ENCODE results near the gene TBCD.
"Not testable (repeated sequence)": the region's sequence is repeated elsewhere in the genome, so short reads cannot be mapped to it uniquely, and the experiment has no call there.

Gene TBCD

DNA sequence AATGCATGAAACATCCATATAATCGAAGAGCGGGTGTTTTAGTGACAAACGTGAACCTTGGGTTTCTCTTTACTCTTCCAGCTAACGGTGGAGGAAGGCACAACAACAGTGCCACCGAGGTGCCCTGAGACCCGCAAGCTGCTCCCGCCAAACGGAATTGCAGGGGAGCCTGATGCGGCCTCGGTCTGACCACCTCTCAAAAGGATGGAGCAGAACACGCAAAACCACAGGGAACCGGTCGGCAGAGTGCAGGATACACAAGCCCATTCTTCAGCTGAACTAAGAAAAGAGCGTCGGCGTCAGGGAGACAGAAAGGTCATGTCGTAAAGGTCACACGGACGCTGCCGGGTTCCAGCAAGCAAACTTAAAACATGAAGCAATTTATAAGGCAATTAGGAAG, 197.5 kb downstream of the TBCD start:
- in situ Hi-C loops (cut with HindIII; ENCODE audit: low sequenced_read_pairs), result no loop called here

DNA sequence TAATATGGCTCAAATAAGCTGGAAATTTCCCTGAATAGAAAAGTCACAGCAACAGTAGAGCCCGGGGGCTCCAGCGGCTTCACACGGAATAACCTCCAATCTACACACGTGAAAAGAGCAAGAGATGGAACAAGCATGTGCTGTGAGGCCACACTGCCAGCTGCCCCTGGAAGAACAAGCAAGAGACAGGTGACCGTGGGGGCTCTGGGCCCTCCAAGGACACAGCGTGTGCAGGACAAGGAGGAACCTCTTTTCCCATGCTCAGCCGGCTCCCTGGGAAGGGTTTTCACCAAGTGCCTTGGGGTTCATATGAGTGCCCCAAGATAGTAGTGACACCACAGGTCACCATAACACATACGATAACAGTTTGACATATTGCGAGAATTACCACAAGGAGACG, 198.1 kb downstream of the TBCD start:
- in situ Hi-C loops (cut with HindIII; ENCODE audit: low sequenced_read_pairs), result no loop called here

- in situ Hi-C loops (cut with HindIII; ENCODE audit: low sequenced_read_pairs), result no loop called here
Observed at GRCh38 chr17:82950525-82951102, 198.7 kb downstream of the TBCD start.

DNA sequence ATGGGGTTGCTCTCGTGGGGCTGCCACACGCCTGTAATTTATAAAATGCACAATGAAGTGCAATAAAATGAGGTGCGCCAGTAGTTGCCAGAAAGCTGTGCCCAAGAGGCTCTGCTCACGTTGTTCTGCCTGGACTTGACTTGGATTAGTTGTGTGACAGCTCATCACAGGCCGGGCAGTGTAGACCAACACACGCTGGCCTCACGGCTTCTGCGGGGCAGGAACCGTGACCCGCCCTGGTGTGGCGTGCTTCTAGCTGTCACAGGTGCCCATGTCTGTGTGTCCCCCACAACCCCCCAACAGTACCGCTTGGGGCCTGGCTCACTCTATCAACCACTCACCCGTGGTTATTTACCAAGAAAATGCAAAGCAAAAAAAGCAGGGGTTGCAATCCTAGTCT, 200.2 kb downstream of the TBCD start:
- in situ Hi-C loops (cut with HindIII; ENCODE audit: low sequenced_read_pairs), result no loop called here

DNA sequence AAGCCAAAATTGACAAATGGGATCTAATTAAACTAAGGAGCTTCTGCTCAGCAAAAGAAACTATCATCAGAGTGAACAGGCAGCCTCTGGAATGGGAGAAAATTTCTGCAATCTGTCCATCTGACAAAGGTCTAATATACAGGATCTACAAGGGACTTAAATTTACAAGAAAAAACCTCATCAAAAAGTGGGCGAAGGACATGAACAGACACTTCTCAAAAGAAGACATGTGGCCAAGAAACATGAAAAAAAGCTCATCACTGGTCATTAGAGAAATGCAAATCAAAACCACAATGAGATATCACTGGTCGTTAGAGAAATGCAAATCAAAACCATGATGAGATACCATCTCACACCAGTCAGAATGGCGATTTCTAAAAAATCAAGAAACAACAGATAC, 203.2 kb downstream of the TBCD start:
- in situ Hi-C loops (cut with HindIII; ENCODE audit: low sequenced_read_pairs), result not testable (repeated sequence)

DNA sequence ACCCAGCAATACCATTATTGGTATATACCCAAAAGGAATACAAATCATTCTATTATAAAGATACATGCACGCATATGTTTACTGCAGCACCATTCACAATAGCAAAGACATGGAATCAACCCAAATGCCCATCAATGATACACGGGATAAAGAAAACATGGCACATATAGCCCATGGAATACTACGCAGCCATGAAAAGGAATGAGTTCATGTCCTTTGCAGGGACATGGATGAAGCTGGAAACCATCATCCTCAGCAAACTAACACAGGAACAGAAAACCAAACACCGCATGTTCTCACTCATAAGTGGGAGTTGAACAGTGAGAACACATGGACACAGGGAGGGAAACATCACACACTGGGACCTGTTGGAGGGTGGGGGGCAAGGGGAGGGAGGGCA, 203.8 kb downstream of the TBCD start:
- in situ Hi-C loops (cut with HindIII; ENCODE audit: low sequenced_read_pairs), result not testable (repeated sequence)

DNA sequence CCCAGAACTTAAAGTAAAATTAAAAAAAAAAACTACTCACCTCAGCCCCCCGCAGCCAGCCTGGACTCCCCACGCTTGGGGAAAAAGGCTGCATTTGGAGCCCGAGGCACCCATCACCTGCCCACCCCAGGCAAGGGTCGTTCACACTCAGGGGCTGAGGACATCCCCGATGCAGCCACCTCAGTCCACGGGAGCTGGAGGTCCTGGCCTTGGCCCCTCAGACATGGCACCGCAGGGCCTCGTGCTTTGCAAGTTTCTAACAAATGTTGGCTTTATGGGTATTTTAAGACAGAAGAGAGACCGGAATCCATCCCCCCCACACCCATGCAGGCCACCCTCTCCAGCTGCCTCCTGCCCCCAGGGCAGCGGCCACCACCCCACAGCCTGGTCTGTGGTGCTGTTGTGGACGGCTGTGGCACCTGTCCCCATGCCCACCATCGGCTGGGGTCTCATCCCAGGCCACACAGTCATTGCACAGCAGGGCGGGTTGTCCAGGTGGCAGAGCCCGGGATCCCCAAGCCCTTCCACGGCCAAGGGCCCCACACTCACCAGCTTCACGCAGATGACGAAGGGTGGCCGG, 204.4 kb downstream of the TBCD start:
- in situ Hi-C loops (cut with HindIII; ENCODE audit: low sequenced_read_pairs), result no loop called here

DNA sequence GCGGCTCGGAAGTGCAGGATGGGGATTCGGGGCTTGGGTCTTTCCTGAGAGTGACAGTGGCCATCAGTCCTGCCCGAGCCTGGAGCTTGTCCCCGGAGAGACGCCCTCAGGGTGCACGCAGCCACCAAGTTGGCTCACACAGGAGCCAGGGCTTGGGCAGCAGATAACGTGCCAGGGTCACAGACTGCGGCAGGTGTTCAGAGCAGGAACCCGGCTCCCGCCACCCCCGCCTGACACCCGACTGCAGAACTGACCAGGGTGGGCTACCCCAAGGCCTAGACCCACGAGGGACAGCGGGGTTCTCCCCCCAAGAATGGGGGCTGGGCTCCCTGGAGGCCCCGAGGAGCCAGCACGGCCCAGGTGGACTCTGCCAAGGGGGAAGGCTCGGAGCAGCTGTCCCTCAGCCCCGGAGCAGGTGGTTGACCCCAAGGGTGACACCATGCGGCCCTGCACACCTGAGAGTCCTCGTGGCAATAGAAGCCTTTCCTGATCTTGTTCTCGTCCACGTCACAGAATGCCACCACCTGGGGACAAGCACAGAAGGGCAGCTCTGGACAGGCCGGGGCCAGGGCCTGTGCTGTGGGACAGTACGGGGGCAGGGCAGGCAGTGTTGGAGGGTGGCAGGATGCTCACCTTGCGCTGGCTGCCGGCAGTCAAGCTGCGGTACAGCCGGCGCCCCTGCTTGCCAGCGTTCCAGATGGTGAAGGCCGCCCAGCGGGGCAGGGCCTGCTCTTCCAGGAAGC, 205.0 kb downstream of the TBCD start:
- in situ Hi-C loops (cut with HindIII; ENCODE audit: low sequenced_read_pairs), result no loop called here

DNA sequence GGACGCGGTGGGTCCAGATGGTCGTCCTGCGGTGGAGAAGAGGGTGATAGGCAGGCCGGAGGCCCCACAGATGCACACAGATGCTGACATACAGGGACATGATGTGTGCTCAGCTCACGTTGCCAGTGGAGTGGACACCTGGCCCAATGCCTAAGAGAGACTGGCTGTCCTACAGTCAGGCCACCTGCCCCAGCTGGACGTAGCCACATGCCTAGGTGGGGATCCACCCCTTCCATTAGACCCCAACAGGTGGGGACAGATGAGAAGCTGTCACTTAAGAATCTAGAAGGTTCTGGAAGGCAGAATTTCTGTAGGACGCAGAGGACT, 205.6 kb downstream of the TBCD start:
- in situ Hi-C loops (cut with HindIII; ENCODE audit: low sequenced_read_pairs), result no loop called here

- in situ Hi-C loops (cut with HindIII; ENCODE audit: low sequenced_read_pairs), result no loop called here
Observed at GRCh38 chr17:82957961-82958561, 206.2 kb downstream of the TBCD start.

DNA sequence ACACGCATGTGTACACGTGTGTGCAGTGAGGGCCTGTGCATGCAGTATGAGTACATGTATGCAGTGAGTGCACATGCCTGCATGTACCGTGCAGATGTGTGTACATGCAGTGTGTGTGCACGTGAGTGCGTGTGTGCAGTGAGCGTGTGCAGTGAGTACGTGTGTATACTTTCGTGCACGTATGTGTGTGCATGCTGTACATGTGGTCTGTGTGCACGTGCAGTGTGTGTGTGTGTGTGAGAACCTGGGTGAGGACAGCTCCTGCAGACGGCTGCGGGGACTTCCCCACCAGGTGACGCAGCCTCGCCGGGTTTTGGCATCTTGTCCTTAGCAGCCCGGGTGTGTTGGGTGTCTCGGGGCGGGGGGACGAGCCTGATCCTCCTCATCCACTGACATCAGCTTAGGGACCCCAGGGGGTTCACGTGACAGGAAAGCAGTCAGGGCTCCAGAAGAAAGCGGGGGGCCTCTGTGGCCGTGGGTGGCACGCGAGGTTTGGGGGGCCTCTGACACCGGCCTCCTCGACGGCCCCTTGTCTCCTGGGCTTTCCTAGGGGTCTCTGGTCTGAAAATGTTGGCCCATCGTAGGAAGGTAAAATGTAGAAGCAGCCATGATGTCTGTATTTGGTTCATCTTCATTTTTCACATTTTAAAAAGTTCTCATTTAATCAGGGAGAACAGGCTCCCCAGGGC, 207.5 kb downstream of the TBCD start:
- in situ Hi-C loops (cut with HindIII; ENCODE audit: low sequenced_read_pairs), result no loop called here

DNA sequence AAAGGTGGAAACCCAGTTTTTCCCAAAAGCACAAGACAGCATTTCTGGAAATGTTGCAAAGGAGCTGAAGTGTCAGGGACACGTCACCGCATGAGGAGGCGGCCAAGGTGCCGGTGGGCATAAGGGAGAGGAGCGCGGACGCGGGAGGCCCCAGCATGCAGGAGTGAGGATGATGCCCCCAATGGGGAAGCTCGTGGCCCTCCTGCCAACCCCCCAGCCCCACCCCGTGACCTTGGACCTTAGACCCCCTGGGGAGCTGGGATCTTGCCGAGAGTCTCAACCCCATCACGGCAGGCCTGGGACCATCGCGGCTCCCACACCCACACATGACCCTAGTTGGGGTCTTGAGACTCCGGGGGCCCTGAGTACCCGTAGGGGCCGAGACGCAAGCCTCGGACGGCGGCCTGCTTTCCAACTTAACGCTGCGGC, 208.1 kb downstream of the TBCD start:
- in situ Hi-C loops (cut with HindIII; ENCODE audit: low sequenced_read_pairs), result no loop called here

DNA sequence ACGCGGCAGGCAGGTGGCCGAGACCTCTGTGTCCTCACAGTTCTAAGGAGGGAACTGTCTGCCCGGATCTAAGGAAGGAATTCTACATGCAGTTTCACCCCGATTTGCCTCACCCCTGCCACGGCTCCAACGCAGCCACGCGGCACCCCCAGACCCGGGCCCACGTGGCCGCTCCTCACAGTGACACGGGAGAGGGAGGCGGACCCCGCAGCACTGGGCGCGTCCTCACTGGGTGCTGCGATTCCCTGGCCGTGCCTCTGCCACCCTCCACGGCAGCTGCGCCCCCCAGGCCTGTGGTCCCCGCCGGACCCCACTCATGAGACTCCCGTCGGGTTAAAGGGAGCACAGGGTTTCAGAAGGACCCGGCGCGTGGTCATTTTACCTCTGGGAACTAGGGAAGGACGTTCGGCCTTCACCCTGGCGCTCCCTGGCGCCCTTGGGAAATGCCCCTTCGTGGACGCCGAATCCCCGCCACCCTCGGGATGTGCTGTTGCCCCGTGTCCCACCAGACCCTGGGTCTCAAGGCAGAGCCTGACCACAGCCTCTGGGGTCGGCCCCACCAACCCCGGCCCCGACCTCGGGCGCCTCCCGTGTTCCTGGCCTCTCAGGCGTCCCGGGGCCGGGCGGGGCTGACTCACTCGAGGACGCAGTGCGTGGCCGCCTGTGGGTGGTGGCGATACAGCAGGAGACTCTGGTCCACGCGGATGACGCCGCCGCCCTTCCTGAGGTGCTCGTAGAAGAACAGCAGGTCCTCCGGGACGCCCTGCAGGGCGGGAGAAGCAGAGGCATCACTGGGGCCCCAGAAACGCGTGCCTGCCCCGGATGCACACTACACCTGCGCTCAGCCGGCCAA, 208.8 kb downstream of the TBCD start:
- in situ Hi-C loops (cut with HindIII; ENCODE audit: low sequenced_read_pairs), result no loop called here

GRCh38 chr17:82961366-82962162, 209.7 kb downstream of the TBCD start:
- in situ Hi-C loops (cut with HindIII; ENCODE audit: low sequenced_read_pairs), result no loop called here

DNA sequence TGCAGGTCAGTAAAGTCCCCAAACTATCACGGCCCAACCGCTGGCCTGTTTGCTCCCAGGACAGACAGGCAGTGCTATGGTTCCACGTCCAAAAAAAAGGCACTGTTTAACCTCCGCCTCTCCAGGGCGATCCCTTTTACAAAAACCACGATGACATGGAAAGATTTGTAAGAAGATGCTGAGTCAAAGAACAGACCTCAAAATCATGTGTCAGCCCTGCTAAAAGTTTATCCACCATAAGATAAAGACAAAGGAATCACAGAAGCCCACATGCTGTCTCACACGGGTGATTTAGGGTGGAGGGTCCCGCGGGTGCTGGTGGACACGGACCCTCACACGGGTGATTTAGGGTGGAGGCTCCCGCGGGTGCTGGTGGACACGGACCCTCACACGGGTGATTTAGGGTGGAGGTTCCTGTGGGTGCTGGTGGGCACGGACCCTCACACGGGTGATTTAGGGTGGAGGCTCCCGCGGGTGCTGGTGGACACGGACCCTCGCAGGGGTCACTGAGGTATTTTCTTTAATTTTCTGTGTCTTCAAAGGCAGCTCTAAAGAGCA, 210.4 kb downstream of the TBCD start:
- in situ Hi-C loops (cut with HindIII; ENCODE audit: low sequenced_read_pairs), result no loop called here

GRCh38 chr17:82963104-82963950, 211.5 kb downstream of the TBCD start:
- in situ Hi-C loops (cut with HindIII; ENCODE audit: low sequenced_read_pairs), result no loop called here

GRCh38 chr17:82964451-82964850, 212.6 kb downstream of the TBCD start:
- in situ Hi-C loops (cut with HindIII; ENCODE audit: low sequenced_read_pairs), result not testable (repeated sequence)

- in situ Hi-C loops (cut with HindIII; ENCODE audit: low sequenced_read_pairs), result no loop called here
Observed at GRCh38 chr17:82964851-82965341, 213.0 kb downstream of the TBCD start.

Measured in DLD1 (cell line).